Right lobe of liver (tissue), 6 donors: ENCODE measurements around the gene SMIM23. TPM values are rescaled to one million over a fixed set of nuclear protein-coding genes. Genes with fewer than 3 reads are reported as not detected.

Experiments
- ATAC-seq, 4 donors: fragments of 200-7000 bp; cut with Tn5 transposase; one replicate each; pipeline ENCODE4 v1.9.1; 2020; ENCODE audit warnings: mild to moderate bottlenecking in 4 of 4, moderate library complexity in 4 of 4
- DNase-seq, 3 donors: peaks; one replicate each; pipeline ENCODE4 v3.0.0-alpha.2; 2020
- H3K27ac ChIP-seq, 3 donors: fragments of 200-600 bp; one replicate each; pipeline ENCODE4 v1.8.0; 2022
- H3K27me3 ChIP-seq, 2 donors: fragments of 200-600 bp; one replicate each; pipeline ENCODE4 v1.8.0; 2022
- H3K36me3 ChIP-seq, 4 donors: fragments of 200-600 bp; sonication (generic) in 1 of 4; one replicate each; pipeline versions ENCODE4 v1.5.1 to v1.8.0; 2017 to 2022; ENCODE audit warnings: control low read depth in 1 of 4
- H3K4me1 ChIP-seq, 4 donors: fragments of 200-600 bp; sonication (generic) in 1 of 4; one replicate each; pipeline versions ENCODE4 v1.5.1 to v1.8.0; 2017 to 2022; ENCODE audit warnings: control low read depth in 1 of 4
- H3K4me3 ChIP-seq, 3 donors: fragments of 200-600 bp; one replicate each; pipeline ENCODE4 v1.8.0; 2022
- H3K9me3 ChIP-seq, 4 donors: fragments of 200-600 bp; sonication (generic) in 1 of 4; one replicate each; pipeline versions ENCODE4 v1.5.1 to v1.8.0; 2017 to 2022; ENCODE audit warnings: control low read depth in 1 of 4
- CTCF ChIP-seq, 4 donors: fragments of 200-600 bp in 3 of 4; fragments of 450-650 bp in 1 of 4; IDR thresholded peaks; one replicate each; pipeline versions ENCODE4 v1.5.1 to v1.8.0; 2016 to 2022; ENCODE audit warnings: antibody characterized with exemption in 4 of 4, mild to moderate bottlenecking in 2 of 4
- POLR2A ChIP-seq: fragments of 450-650 bp; IDR thresholded peaks from one replicate; pipeline ENCODE4 v1.6.1; 2017; ENCODE audit warnings: antibody characterized with exemption, mild to moderate bottlenecking
- WGBS: methylation state at CpG from one replicate; pipeline ENCODE4 v1.1.6; 2018; ENCODE audit warnings: low coverage, low lambda C conversion rate; ENCODE audit not compliant: insufficient coverage; ENCODE audit errors: missing lambda C conversion rate; 5-methylcytosine and 5-hydroxymethylcytosine counted together
- intact Hi-C, 2 donors: fragments of 100-400 bp; cut with DNase I; formaldehyde crosslinking; loops; one replicate each; pipeline versions ENCODE4 v1.11.2 to v1.14.1; 2022
- total RNA-seq, 6 experiments: library from RNA; depleted of rRNA in 2 of 6; stranded (reverse); fragments of >200 nt in 2 of 6; fragmentation: NEBNext Ultra II Directional in 3 of 6; extraction: Animal tissue kit (Norgen Biotek cat#: 25700) in 3 of 6; gene quantifications; one replicate each; pipeline versions ENCODE4 v1.1.0 to v1.2.4, GENCODE V29; 2016 to 2023
- donor health status: DM: no; HTN: yes; CAD: no.
- donor health status: DM: no; HTN: no; CAD: no.
- donor health status: DM: no; HTN: no; CAD: no.
- donor health status: DM: no; HTN: yes; CAD: no.
- donor health status: DM: no; HTN: yes; CAD: no.

Gene SMIM23
- total RNA-seq, 6 experiments from 2014 or later: not detected

- peaks cover 0 to 11% (median 0%) of the 10 kb centered on the region in 4 donors for H3K4me1 ChIP-seq
- no peaks in the 10 kb centered on the region for H3K36me3 ChIP-seq
- TF ChIP-seq CTCF (IDR thresholded peaks at IDR 0.05) (no peak), POLR2A (no peak)
- WGBS: 65% methylated on average over 4 of the region's 4 CpGs
- H3K27me3 ChIP-seq: no peaks in the 10 kb centered on the region
- no peak overlapping the region for H3K27ac ChIP-seq
- H3K4me3 ChIP-seq: no peak overlapping the region
- DNase-seq: no peak
- no peaks in the 10 kb centered on the region for H3K9me3 ChIP-seq
- intact Hi-C loops: no loop called here
- ATAC-seq: no peak
These were observed 27.6 kb upstream of the SMIM23 start for GRCh38 chr5:171757853-171758535.

GRCh38 chr5:171759777-171760176 lies 25.8 kb upstream of the SMIM23 start:
- Histone ChIP-seq H3K9me3 (no peaks in the 10 kb centered on the region), H3K4me3 (no peak overlapping the region), H3K27ac (no peak overlapping the region), H3K27me3 (no peaks in the 10 kb centered on the region), H3K36me3 (no peaks in the 10 kb centered on the region), H3K4me1 (peaks cover 0 to 11% (median 0%) of the 10 kb centered on the region in 4 donors)
- intact Hi-C loops: no loop called here
- DNase-seq: no peak
- ATAC-seq: no peak
- TF ChIP-seq POLR2A (no peak), CTCF (IDR thresholded peaks at IDR 0.05) (no peak)
- 67% methylated on average over 1 of the region's 1 CpG for WGBS

GRCh38 chr5:171762021-171762608 lies 23.5 kb upstream of the SMIM23 start:
- TF ChIP-seq CTCF (IDR thresholded peaks at IDR 0.05) (no peak), POLR2A (no peak)
- H3K36me3 ChIP-seq: no peaks in the 10 kb centered on the region
- no peaks in the 10 kb centered on the region for H3K4me1 ChIP-seq
- ATAC-seq: no peak
- no peaks in the 10 kb centered on the region for H3K9me3 ChIP-seq
- no peaks in the 10 kb centered on the region for H3K27me3 ChIP-seq
- H3K4me3 ChIP-seq: no peak overlapping the region
- intact Hi-C loops: no loop called here
- DNase-seq: no peak
- H3K27ac ChIP-seq: no peak overlapping the region
- 76% methylated on average over 2 of the region's 11 CpGs for WGBS

- Histone ChIP-seq H3K4me1 (no peaks in the 10 kb centered on the region), H3K36me3 (no peaks in the 10 kb centered on the region), H3K9me3 (no peaks in the 10 kb centered on the region), H3K27me3 (no peaks in the 10 kb centered on the region), H3K4me3 (no peak overlapping the region), H3K27ac (no peak overlapping the region)
- DNase-seq: no peak
- TF ChIP-seq CTCF (IDR thresholded peaks at IDR 0.05) (no peak), POLR2A (no peak)
- 77% methylated on average over 12 of the region's 20 CpGs for WGBS
- ATAC-seq: no peak
- intact Hi-C loops: no loop called here
These were observed 22.7 kb upstream of the SMIM23 start for GRCh38 chr5:171762903-171763302.
